Medulla oblongata (tissue), 1 donor: Measurements from ENCODE around the gene PDC.
"Not testable (repeated sequence)": the region's sequence is repeated elsewhere in the genome, so short reads cannot be mapped to it uniquely, and the experiment has no call there.

Source experiments
- DNase-seq: peaks from one replicate; pipeline ENCODE4 v3.0.0-alpha.2; 2015; ENCODE audit errors: extremely low spot score

The PDC gene

DNA sequence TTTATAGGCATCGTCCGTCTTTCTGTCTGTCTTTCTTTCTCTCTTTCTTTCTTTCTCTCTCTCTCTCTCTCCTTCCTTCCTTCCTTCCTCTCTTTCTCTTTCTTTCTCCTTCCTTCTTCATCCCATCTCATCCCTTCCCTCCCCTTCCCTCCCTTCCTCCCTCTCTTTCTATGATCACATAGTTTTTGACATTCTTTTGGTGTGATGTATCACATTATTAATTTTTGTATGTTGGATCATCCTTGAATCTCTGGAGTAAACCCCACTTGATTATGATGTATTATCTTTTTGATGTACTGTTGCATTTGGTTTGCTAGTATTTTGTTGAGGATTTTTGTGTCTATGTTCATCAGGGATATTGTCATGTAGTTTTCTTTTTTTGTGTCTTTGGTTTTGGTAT is 59.5 kb downstream of the PDC start:
- not testable (repeated sequence) for DNase-seq
